K562 (cell line): ENCODE data around the gene CARD14. TPM values are rescaled to one million over a fixed set of nuclear protein-coding genes. Genes with fewer than 3 reads are reported as not detected.

Experiments
- ATAC-seq: fragments of 200-7000 bp; cut with Tn5 transposase; 3 replicates; pipeline ENCODE4 v1.9.1; 2020; ENCODE audit warnings: moderate library complexity
- BruUV-seq: library from RNA; stranded (reverse); fragments of 400-500 nt; replicated peaks from 2 replicates; lab custom pipeline; 2021; lab: Mats Ljungman, UMichigan
- CTCF ChIA-PET: fragments of 300-600 bp; formaldehyde crosslinking; extraction: SDS; loops from one replicate; lab custom pipeline; 2021; ENCODE audit warnings: low intra/inter-chr PET ratio; lab: Yijun Ruan, JAX
- POLR2A ChIA-PET: fragments of 300-600, 350-650 bp; sonication (Branson Sonifier 250); formaldehyde crosslinking; extraction: SDS; loops from one replicate; lab custom pipeline; 2021; ENCODE audit warnings: antibody characterized with exemption, inconsistent platforms; lab: Yijun Ruan, JAX
- DNase-seq, 4 experiments: peaks; one replicate each; pipeline versions ENCODE4 v3.0.0 to v3.0.0-alpha.2; 2011 to 2018; ENCODE audit warnings: low spot score in 3 of 4, mixed read lengths in 3 of 4; ENCODE audit errors: extremely low read depth in 1 of 4
- FAIRE-seq: peaks from 2 replicates; lab custom pipeline; 2011; peaks lifted over from hg19 to GRCh38; lab: Jason Lieb, UNC
- H2AFZ ChIP-seq: 2 replicates; pipeline ENCODE4 v1.6.0; 2011; ENCODE audit warnings: low read depth, low read length, control low read depth, inconsistent platforms
- H3K27ac ChIP-seq: fragments of 200-600 bp; 3 replicates; pipeline ENCODE4 v1.8.0; 2011; ENCODE audit warnings: low read depth, mild to moderate bottlenecking, control low read depth, inconsistent platforms, low read length, moderate library complexity, mixed read lengths; ENCODE audit errors: extremely low read depth
- H3K27me3 ChIP-seq, 2 experiments: fragments of 300-600 bp in 1 of 2; 2 replicates in 1 of 2; 3 replicates in 1 of 2; pipeline versions ENCODE4 v1.6.0 to v1.8.0; 2011; ENCODE audit warnings: inconsistent platforms in 2 of 2, low read length in 2 of 2, mild to moderate bottlenecking in 1 of 2, mixed read lengths in 1 of 2, moderate library complexity in 1 of 2; ENCODE audit not compliant: control insufficient read depth in 2 of 2, insufficient read depth in 2 of 2
- H3K36me3 ChIP-seq: fragments of 300-600 bp; 3 replicates; pipeline ENCODE4 v1.8.0; 2011; ENCODE audit warnings: mild to moderate bottlenecking, low read length, inconsistent platforms; ENCODE audit not compliant: control insufficient read depth, insufficient read depth
- H3K4me1 ChIP-seq, 2 experiments: fragments of 200-600 bp in 1 of 2; replicated peaks in 1 of 2; 2 replicates in 1 of 2; 3 replicates in 1 of 2; pipeline versions ENCODE4 v1.5.1 to v1.8.0; 2011; ENCODE audit warnings: inconsistent platforms in 2 of 2, low read length in 2 of 2, mild to moderate bottlenecking in 1 of 2, mixed read lengths in 1 of 2, moderate library complexity in 1 of 2; ENCODE audit not compliant: control insufficient read depth in 2 of 2, insufficient read depth in 2 of 2
- H3K4me2 ChIP-seq: 2 replicates; pipeline ENCODE4 v1.6.1; 2011; ENCODE audit warnings: low read length, control low read depth, inconsistent platforms, mixed read lengths; ENCODE audit not compliant: insufficient read depth
- H3K4me3 ChIP-seq: fragments of 200-600 bp; sonication (generic), shearing (Covaris generic); 2 replicates; pipeline ENCODE4 v1.5.1; 2016; ENCODE audit warnings: control low read depth, inconsistent platforms
- H3K79me2 ChIP-seq: fragments of 200-600 bp; 3 replicates; pipeline ENCODE4 v1.8.0; 2011; ENCODE audit warnings: low read length, inconsistent platforms; ENCODE audit not compliant: control insufficient read depth, insufficient read depth
- H3K9ac ChIP-seq, 2 experiments: 2 replicates each; pipeline versions ENCODE4 v1.6.0 to v1.6.1; 2011; ENCODE audit warnings: low read depth in 2 of 2, low read length in 2 of 2, control low read depth in 1 of 2, inconsistent platforms in 1 of 2, mild to moderate bottlenecking in 1 of 2, mixed read lengths in 1 of 2; ENCODE audit not compliant: insufficient read depth in 1 of 2
- H3K9me1 ChIP-seq: one replicate; pipeline ENCODE4 v1.6.0; 2011; ENCODE audit warnings: inconsistent platforms, mild to moderate bottlenecking, low read length, moderate library complexity; ENCODE audit not compliant: control insufficient read depth, insufficient read depth
- H3K9me3 ChIP-seq: replicated peaks from 2 replicates; pipeline ENCODE4 v1.5.1; 2011; ENCODE audit warnings: low read depth, low read length, inconsistent platforms; ENCODE audit not compliant: control insufficient read depth, insufficient read depth
- H4K20me1 ChIP-seq: replicated peaks from 2 replicates; pipeline ENCODE4 v1.6.1; 2011; ENCODE audit warnings: low read length, inconsistent platforms, mixed read lengths; ENCODE audit not compliant: control insufficient read depth, insufficient read depth
- CBFB ChIP-seq: sonication (generic); formaldehyde crosslinking; IDR thresholded peaks from 2 replicates; pipeline ENCODE4 v1.4.0; 2020; ENCODE audit warnings: mild to moderate bottlenecking, missing genetic modification reagents
- CSDE1 ChIP-seq, 2 experiments: fragments of 450-650 bp; IDR thresholded peaks; 2 replicates each; pipeline ENCODE4 v1.6.1; 2016; ENCODE audit warnings: mild to moderate bottlenecking in 1 of 2
- DNMT1 ChIP-seq: fragments of 450-650 bp; IDR thresholded peaks from 2 replicates; pipeline ENCODE4 v1.6.1; 2016; ENCODE audit warnings: antibody characterized with exemption, mild to moderate bottlenecking
- EHMT2 ChIP-seq: fragments of 450-650 bp; IDR thresholded peaks from 2 replicates; pipeline ENCODE4 v1.6.1; 2018; ENCODE audit warnings: antibody characterized with exemption
- GABPB1 ChIP-seq: sonication (generic); formaldehyde crosslinking; IDR thresholded peaks from 2 replicates; pipeline ENCODE4 v1.8.0; 2022; ENCODE audit warnings: mild to moderate bottlenecking, missing genetic modification reagents
- GMEB1 ChIP-seq: fragments of 250-450 bp; sonication (Bioruptor Pico); IDR thresholded peaks from 2 replicates; pipeline ENCODE4 v1.4.0; 2020; ENCODE audit warnings: mild to moderate bottlenecking
- GTF2E2 ChIP-seq: fragments of 200-800 bp; sonication (Bioruptor generic); IDR thresholded peaks from 2 replicates; pipeline ENCODE4 v1.6.1; 2016; ENCODE audit warnings: missing genetic modification characterization, missing compliant biosample characterization
- HIVEP1 ChIP-seq: fragments of 250-450 bp; sonication (Bioruptor Pico); IDR thresholded peaks from 2 replicates; pipeline ENCODE4 v1.4.0; 2020; ENCODE audit warnings: mild to moderate bottlenecking
- ILK ChIP-seq: fragments of 450-650 bp; IDR thresholded peaks from 2 replicates; pipeline ENCODE4 v1.6.1; 2016; ENCODE audit warnings: missing genetic modification characterization, low read depth, mild to moderate bottlenecking, missing compliant biosample characterization, moderate library complexity, borderline replicate concordance
- MTA2 ChIP-seq: fragments of 450-650 bp; IDR thresholded peaks from 2 replicates; pipeline ENCODE4 v1.6.1; 2016; ENCODE audit warnings: low read depth
- RBM17 ChIP-seq: fragments of 200-400 bp; formaldehyde crosslinking; IDR thresholded peaks from 2 replicates; pipeline ENCODE4 v1.6.1; 2017; ENCODE audit warnings: low read depth, mild to moderate bottlenecking, low read length, borderline replicate concordance
- RBM34 ChIP-seq: fragments of 200-400 bp; formaldehyde crosslinking; IDR thresholded peaks from 2 replicates; pipeline ENCODE4 v1.6.1; 2018; ENCODE audit warnings: low read length, borderline replicate concordance; ENCODE audit not compliant: insufficient read depth
- SMAD1 ChIP-seq: fragments of 150-350 bp; IDR thresholded peaks from 2 replicates; pipeline ENCODE4 v1.6.1; 2014; ENCODE audit warnings: low read length, low read depth; ENCODE audit not compliant: partially characterized antibody
- ZKSCAN3 ChIP-seq: fragments of 250-450 bp; sonication (Bioruptor Pico); IDR thresholded peaks from 2 replicates; pipeline ENCODE4 v1.4.0; 2020
- ZNF184 ChIP-seq: sonication (generic); formaldehyde crosslinking; IDR thresholded peaks from 2 replicates; pipeline ENCODE4 v1.5.0; 2020; ENCODE audit warnings: missing genetic modification reagents
- WGBS: fragments of 100-300 bp; shearing (Covaris generic); methylation state at CpG from one replicate; pipeline ENCODE4 v1.1.6; 2016; ENCODE audit warnings: low coverage, mixed read lengths; ENCODE audit not compliant: insufficient coverage; ENCODE audit errors: missing lambda C conversion rate; 5-methylcytosine and 5-hydroxymethylcytosine counted together
- in situ Hi-C: fragments of 300-500 bp; cut with MboI; formaldehyde crosslinking; loops from 4 replicates; pipeline ENCODE4 v1.15.0; 2018; ENCODE audit warnings: inconsistent platforms, mixed read lengths
- intact Hi-C: fragments of 100-400 bp; cut with micrococcal nuclease; formaldehyde crosslinking; loops from 2 replicates; pipeline ENCODE4 v1.14.2; 2022
- polyA plus RNA-seq, 8 experiments: library from polyadenylated mRNA; depleted of rRNA in 4 of 8; stranded (reverse) in 5 of 8; unstranded in 3 of 8; fragments of >200 nt; fragmentation: Nextera tagmentation in 2 of 8; fragmentation: Illumina TruSeq in 1 of 8; extraction: Ambion mirVana in 2 of 8; extraction: Trizol in 1 of 8; gene quantifications; 2 replicates each; pipeline versions ENCODE4 v1.2.1 to v1.2.3, GENCODE V29; 2011 to 2014; ENCODE audit warnings: inconsistent platforms in 1 of 8, missing spikeins in 1 of 8
- total RNA-seq, 7 experiments: library from RNA; depleted of rRNA in 6 of 7; stranded (reverse); fragments of >200 nt in 6 of 7; fragmentation: Illumina TruSeq in 2 of 7; extraction: Trizol in 2 of 7; gene quantifications; 2 replicates each; pipeline versions ENCODE4 v1.2.1 to v1.2.3, GENCODE V29; 2011 to 2021; ENCODE audit warnings: low replicate concordance in 1 of 7
- TF ChIP-seq, protein P1 (sequence below): sonication (generic); formaldehyde crosslinking; IDR thresholded peaks from 2 replicates; pipeline ENCODE4 v1.8.0; 2022; ENCODE audit warnings: missing genetic modification reagents, mild to moderate bottlenecking, borderline replicate concordance
- TF ChIP-seq, protein P2 (sequence below): sonication (generic); formaldehyde crosslinking; IDR thresholded peaks from 2 replicates; pipeline ENCODE4 v1.9.0; 2022; ENCODE audit warnings: mild to moderate bottlenecking, missing genetic modification reagents

Gene CARD14
- total and polyA plus RNA-seq, 9 of the 15 experiments (the other 6 are each of a cell fraction or from before 2014, with no cell fraction given), result not detected

- Histone ChIP-seq H3K9me1 (no peaks in the 10 kb centered on the region), H3K4me2 (no peak overlapping the region), H3K4me3 (no peak overlapping the region), H4K20me1 (0 out of 2 replicates have a peak, but pooled peaks cover 7% of the 10 kb centered on the region), H3K79me2 (peaks cover 3% of the 10 kb centered on the region; the same call in 1 of the 3 replicates), H3K4me1 (peaks cover 9 to 50% of the 10 kb centered on the region in 2 experiments; a peak in 4 of 5 replicates), H3K9ac (peak overlapping the region in 1 of 2 experiments; percentile 2; a peak in 2 of 4 replicates), H3K27me3 (no peaks in the 10 kb centered on the region), H2AFZ (no peak overlapping the region), H3K36me3 (peaks cover 22% of the 10 kb centered on the region; the same call in 1 of the 3 replicates), H3K9me3 (no peaks in the 10 kb centered on the region), H3K27ac (no peak overlapping the region)
- ATAC-seq, result no peak
- BruUV-seq, result no TSS peak
- intact Hi-C loops (loop anchor here (2.0 kb wide), 1 partner anchor 36 kb away; no protein-coding TSS in a partner anchor), in situ Hi-C loops (no loop called here)
- no peak for DNase-seq
- WGBS, result 81% methylated on average over 7 of the region's 7 CpGs
- TF ChIP-seq DNMT1 (no peak), GABPB1 (CRISPR knock-in tag) (no peak), GTF2E2 (tag) (no peak), RBM34 (no peak), CSDE1 (IDR thresholded peaks at IDR 0.05) (no peak), GMEB1 (CRISPR knock-in tag) (no peak), HIVEP1 (CRISPR knock-in tag) (no peak), MTA2 (no peak), EHMT2 (no peak), ZNF184 (CRISPR knock-in tag) (no peak), ILK (tag) (no peak), SMAD1 (no peak), ZKSCAN3 (CRISPR knock-in tag) (no peak), RBM17 (no peak), CBFB (CRISPR knock-in tag) (no peak)
- TF ChIP-seq, protein P1, sequence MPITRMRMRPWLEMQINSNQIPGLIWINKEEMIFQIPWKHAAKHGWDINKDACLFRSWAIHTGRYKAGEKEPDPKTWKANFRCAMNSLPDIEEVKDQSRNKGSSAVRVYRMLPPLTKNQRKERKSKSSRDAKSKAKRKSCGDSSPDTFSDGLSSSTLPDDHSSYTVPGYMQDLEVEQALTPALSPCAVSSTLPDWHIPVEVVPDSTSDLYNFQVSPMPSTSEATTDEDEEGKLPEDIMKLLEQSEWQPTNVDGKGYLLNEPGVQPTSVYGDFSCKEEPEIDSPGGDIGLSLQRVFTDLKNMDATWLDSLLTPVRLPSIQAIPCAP (CRISPR knock-in tag), result no peak
- TF ChIP-seq, protein P2, sequence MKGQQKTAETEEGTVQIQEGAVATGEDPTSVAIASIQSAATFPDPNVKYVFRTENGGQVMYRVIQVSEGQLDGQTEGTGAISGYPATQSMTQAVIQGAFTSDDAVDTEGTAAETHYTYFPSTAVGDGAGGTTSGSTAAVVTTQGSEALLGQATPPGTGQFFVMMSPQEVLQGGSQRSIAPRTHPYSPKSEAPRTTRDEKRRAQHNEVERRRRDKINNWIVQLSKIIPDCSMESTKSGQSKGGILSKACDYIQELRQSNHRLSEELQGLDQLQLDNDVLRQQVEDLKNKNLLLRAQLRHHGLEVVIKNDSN (CRISPR knock-in tag), result no peak
- ChIA-PET POLR2A (interaction anchor here (1.8 kb wide), 1 partner anchor 10 kb away, joined by 9 read pairs; no protein-coding TSS in a partner anchor), CTCF (no interaction called here)
- FAIRE-seq, result no peak
These were observed 48.6 kb downstream of the CARD14 start for GRCh38 chr17:80218391-80218790.
